Measurements from ENCODE around the gene DUOXA2. TPM values are rescaled to one million over a fixed set of nuclear protein-coding genes. Genes with fewer than 3 reads are reported as not detected.

Gene DUOXA2
- total and polyA plus RNA-seq, 2 experiments from 2014 or later = not detected

DNA sequence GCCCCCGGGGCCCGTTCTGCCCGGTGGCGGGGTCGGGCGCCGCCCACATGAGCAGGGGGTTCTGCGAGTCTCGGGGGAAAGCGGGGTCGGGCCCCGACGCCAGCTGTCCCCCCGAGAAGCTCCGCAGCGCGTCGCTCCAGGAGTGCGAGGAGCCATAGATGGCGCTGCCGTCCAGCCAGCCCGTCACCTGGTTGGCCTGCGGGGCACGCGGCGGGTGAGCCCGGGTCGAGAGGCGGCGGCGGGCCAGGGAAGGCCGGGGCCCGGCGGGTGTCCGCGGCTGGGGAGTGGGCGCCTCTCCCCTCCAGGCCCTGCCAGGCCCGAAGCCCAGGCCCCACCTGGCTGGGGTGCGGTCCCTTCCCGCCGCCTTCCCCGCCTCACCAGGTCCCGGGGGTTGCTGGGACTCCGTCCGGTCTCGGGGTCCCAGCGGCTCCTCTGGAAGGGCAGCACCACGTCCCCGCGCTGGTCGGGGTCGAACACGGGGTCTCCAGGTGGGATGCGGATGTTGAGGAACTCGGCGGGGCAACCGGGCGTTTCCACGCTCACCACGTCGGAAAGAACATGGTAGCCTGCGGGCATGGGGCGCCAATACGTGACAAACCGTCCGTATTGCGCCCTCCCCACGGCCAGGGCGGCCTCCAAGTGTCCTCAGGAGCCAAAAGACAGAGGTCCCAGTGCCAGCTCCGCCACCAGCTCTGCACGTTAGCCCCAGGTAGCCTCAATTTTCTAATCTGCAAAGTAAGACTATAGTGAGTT is 2.6 kb upstream of the DUOXA2 start:
- no peaks in the 10 kb centered on the region for H3K9me3 ChIP-seq (ENCODE audit: low read depth)
- H3K27me3 ChIP-seq = peaks cover 95% of the 10 kb centered on the region
- no peaks in the 10 kb centered on the region for H3K36me3 ChIP-seq
- no peak overlapping the region for H3K4me3 ChIP-seq
- H3K27ac ChIP-seq = no peak overlapping the region
- DNase-seq (ENCODE audit: low read depth in 1 of 2, low spot score in 1 of 2) = no peak
- peaks cover 4% of the 10 kb centered on the region for H3K4me1 ChIP-seq (ENCODE audit: low read depth)
- no peak for TF ChIP-seq CTCF (IDR thresholded peaks at IDR 0.05; ENCODE audit: low read depth, low read length)

DNA sequence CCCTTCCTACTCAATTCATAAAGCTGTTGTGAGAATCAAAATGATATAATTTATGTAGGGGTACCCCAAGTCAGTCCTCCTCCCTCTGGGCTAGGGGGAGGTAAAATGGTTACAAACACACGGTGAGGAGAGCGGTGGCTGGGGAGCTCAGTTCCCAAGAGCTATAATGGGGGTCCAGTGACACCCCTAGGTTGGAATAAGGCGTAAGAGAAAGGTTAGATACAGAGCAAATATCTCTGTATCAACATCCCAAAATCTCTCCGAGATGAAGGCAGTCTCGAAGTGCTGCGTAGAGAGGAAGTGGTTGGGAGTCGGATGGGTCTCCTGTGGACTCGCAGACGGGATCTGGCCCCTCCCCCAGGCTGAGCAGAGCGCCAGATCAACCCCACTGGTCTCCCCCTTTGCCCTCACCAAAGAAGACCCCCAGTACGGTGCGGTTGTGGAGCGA is 2.0 kb upstream of the DUOXA2 start:
- no peaks in the 10 kb centered on the region for H3K36me3 ChIP-seq
- no peaks in the 10 kb centered on the region for H3K9me3 ChIP-seq (ENCODE audit: low read depth)
- DNase-seq (ENCODE audit: low read depth in 1 of 2, low spot score in 1 of 2) = no peak
- peaks cover 95% of the 10 kb centered on the region for H3K27me3 ChIP-seq
- H3K4me1 ChIP-seq (ENCODE audit: low read depth) = peaks cover 4% of the 10 kb centered on the region
- peak overlapping the region; percentile 5 for H3K4me3 ChIP-seq
- no peak overlapping the region for H3K27ac ChIP-seq
- no peak for TF ChIP-seq CTCF (IDR thresholded peaks at IDR 0.05; ENCODE audit: low read depth, low read length)

DNA sequence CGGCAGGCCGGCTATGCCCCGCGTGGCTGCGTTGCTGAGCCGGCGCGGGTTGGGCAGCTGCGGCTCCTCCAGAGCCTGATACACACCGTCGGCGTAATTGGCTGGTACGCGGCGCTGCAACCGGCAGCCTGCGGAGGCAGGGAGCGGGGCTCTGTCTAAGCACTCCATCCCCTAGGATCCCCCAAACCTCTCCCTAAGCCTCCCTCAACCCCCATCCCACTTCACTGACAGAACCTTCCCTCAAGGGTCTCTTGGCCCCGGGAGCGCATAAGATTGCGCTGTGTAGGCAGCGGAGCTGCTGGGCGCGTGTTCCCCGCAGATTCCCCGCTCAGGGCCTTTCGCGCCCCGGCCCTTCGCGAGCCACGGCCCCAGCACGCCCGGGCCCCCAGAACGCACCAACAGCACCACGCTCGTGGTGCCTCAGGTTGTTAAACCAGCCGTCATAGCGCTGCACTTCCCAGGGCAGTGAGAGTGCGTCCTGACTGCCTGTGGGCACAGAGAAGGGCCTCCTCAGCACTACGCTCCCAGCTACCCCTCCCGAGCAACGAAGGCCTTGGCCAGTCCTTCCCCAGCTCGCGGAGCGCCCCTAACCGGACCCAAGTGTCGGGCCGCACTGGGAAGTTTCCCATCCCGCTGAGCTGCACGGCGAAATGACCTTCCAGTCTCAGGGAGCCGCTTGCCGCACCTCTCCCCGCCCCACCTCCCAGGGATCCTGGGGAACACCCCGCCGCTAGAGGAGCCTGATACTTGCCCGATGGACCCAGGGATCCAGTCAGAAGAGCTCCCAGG is 1.3 kb upstream of the DUOXA2 start:
- peak in 1 of 2 donors; percentile 28 for DNase-seq (ENCODE audit: low read depth in 1 of 2, low spot score in 1 of 2)
- TF ChIP-seq CTCF (IDR thresholded peaks at IDR 0.05; ENCODE audit: low read depth, low read length) = no peak
- H3K27me3 ChIP-seq = peaks cover 98% of the 10 kb centered on the region
- peak overlapping the region; percentile 5 for H3K4me3 ChIP-seq
- no peaks in the 10 kb centered on the region for H3K9me3 ChIP-seq (ENCODE audit: low read depth)
- H3K36me3 ChIP-seq = no peaks in the 10 kb centered on the region
- H3K27ac ChIP-seq = no peak overlapping the region
- peaks cover 4% of the 10 kb centered on the region for H3K4me1 ChIP-seq (ENCODE audit: low read depth)

GRCh38 chr15:45113380-45113990 is 641 bp upstream of the DUOXA2 start:
- Histone ChIP-seq H3K27me3 (peaks cover 93% of the 10 kb centered on the region), H3K27ac (no peak overlapping the region), H3K9me3 (ENCODE audit: low read depth) (no peaks in the 10 kb centered on the region), H3K36me3 (no peaks in the 10 kb centered on the region), H3K4me1 (ENCODE audit: low read depth) (peaks cover 4% of the 10 kb centered on the region), H3K4me3 (no peak overlapping the region)
- TF ChIP-seq CTCF (IDR thresholded peaks at IDR 0.05; ENCODE audit: low read depth, low read length) = no peak
- no peak for DNase-seq (ENCODE audit: low read depth in 1 of 2, low spot score in 1 of 2)

DNA sequence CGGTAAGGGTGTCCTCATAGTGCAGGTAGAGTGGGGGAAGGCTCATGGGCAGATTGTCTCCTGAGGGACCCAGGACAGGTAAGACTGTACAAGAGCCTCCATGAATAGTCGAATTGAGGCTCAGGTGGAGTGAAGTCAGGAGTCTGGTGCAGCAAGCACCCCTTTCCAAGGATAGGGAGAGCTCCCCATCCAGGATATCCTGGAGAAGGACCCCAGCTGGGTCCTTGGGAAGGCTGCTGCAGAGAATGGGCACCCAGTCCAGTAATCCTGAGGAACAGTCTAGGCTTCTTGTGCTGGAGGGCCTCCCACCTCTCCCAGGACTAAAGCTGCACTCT is 592 bp downstream of the DUOXA2 start:
- no peak overlapping the region for H3K4me3 ChIP-seq

More for the DNA sequence above, 592 bp downstream of the DUOXA2 start:
- no peak for TF ChIP-seq CTCF (IDR thresholded peaks at IDR 0.05; ENCODE audit: low read depth, low read length)
- Histone ChIP-seq H3K36me3 (no peaks in the 10 kb centered on the region), H3K9me3 (ENCODE audit: low read depth) (no peaks in the 10 kb centered on the region), H3K4me1 (ENCODE audit: low read depth) (peaks cover 4% of the 10 kb centered on the region), H3K27me3 (peaks cover 92% of the 10 kb centered on the region), H3K27ac (no peak overlapping the region)
- no peak for DNase-seq (ENCODE audit: low read depth in 1 of 2, low spot score in 1 of 2)

Measured in cardiac muscle cell (in vitro differentiated cells and primary cell).